Measurements from ENCODE around the gene TAF11L4.
"Not testable (repeated sequence)": the region's sequence is repeated elsewhere in the genome, so short reads cannot be mapped to it uniquely, and the experiment has no call there.

Gene TAF11L4

GRCh38 chr5:17521501-17521900 lies at the start of gene TAF11L4:
Gene TAF11L4 (plus strand): TSS chr5:17521801.
- DNase-seq = not testable (repeated sequence)

- not testable (repeated sequence) for DNase-seq
Observed at GRCh38 chr5:17475064-17475463, 46.5 kb upstream of the TAF11L4 start.

GRCh38 chr5:17477043-17477442 lies 44.6 kb upstream of the TAF11L4 start:
- DNase-seq = peak; percentile 66

GRCh38 chr5:17477573-17478265 lies 43.9 kb upstream of the TAF11L4 start:
- DNase-seq = peak; percentile 51

- DNase-seq = no peak
Observed at GRCh38 chr5:17481378-17481777, 40.2 kb upstream of the TAF11L4 start.

GRCh38 chr5:17482790-17483189 lies 38.8 kb upstream of the TAF11L4 start:
- DNase-seq = no peak

DNA sequence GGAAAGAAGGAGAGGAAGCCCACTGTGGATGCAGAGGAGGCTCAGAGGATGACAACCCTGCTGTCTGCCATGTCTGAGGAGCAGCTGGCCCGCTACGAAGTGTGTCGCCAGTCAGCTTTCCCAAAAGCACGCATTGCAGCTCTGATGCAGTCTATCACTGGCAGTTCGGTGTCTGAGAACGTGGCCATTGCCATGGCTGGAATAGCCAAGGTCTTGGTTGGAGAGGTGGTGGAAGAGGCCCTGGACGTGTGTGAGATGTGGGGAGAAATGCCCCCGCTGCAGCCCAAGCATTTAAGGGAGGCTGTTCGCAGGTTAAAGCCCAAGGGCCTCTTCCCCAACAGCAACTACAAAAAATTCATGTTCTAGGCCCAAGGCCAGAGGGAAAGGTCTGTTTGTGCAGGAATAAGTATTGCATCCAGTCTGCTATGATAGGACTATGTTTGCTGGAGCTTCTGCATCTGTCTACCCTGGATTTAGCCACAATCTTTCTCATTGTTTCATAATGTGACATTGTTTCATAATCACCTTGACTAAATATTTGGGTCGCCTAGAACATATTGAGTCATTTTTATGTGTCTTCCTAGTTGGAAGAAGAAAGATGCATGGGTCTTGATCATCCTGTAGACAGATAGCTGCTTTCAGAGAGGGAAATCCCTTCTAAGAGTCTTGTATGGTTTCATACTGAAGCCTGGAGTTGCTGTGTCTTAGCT lies 35.0 kb upstream of the TAF11L4 start:
- not testable (repeated sequence) for DNase-seq

DNA sequence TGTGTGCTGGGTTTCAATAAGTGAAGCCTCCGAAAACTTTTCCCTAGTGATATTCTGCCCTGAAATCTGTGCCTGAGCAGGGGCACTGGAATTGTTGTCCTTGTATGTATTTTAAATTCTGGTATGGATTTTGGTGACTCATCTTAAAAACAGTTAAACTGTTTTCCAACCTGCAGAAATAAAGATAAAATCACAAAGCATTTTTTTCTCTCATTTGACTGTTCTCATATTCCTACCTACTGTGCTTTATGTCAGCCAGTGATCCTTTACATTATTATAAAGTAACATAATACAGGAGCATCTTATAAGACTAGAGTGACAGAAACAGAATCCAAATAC lies 34.5 kb upstream of the TAF11L4 start:
- DNase-seq = no peak

DNA sequence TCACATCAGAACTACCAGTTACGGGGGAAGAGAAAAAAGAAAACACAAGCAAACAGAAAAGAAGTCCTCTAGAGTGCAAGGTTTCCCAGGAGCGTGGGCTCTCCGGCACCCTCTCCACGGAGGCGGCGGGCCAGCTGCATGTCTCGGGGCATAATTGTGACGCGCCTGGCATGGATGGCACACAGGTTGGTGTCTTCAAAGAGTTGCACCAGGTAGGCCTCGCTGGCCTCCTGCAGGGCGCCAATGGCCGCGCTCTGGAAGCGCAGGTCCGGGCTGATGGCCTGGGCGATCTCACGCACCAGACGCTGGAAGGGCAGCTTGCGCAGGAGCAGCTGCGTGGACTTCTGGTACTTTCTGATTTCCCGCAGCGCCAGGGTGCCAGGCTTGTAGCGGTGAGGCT lies 30.3 kb upstream of the TAF11L4 start:
- DNase-seq = not testable (repeated sequence)

DNA sequence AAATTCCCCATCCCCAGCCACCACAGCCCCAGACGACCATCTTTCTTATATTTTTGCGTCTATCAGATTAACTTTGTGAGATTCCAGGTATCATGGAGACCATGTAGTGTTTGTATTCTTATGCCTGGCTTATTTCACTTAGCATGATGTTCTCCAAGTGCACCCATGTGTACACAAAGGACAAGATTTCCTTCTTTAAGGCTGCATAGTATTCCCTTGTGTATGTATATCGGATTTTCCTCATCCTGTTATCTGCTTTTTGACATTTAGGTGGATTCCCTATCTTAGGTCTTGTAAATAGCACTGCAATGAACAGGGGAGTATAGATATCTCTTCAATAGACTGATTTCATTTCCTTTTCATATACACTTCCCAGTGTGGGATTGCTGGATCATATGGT lies 28.8 kb upstream of the TAF11L4 start:
- no peak for DNase-seq

DNA sequence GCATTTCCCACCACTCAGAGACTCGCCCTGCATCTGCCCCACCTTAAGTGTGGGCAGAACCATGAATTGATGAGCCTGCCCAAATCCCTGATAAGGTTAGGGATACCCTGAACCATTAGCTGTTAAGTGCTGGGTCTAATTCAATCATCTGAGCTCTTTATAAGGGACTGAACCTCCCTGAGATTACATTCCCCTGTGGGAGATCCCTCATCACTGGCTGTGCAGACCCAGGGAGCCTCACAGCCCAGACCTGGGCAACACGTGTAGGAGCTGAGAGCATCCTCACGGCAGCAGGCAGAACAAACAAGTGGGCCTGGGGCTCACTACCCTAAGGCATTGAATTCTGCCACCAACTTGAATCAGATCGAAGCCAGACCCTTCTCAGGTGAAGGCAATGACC lies 24.2 kb upstream of the TAF11L4 start:
- no peak for DNase-seq

DNA sequence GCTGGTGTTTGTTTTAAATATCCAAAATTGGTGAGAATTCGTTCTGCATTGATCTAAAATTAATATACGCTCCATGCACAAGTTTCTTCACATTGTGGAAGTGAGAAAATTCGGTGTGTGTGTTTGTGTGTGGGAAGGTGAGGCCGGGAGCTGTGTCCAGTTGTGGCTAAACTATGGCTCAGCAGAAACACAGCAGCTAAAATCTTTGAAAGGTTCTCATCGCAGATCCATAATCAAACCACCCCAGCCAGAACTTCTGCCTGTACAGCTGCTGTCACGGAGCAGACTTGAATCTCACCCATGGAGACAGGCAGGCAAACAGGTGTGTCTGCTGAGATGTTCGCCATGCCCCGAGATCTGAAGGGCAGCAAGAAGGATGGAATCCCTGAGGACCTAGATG lies 23.7 kb upstream of the TAF11L4 start, which contains the start of gene TAF11L2:
TAF11L2 (plus strand) TSS at position 301 of the 400 bp plus-strand sequence.
- not testable (repeated sequence) for DNase-seq

- no peak for DNase-seq
Observed at GRCh38 chr5:17511775-17512325, 9.8 kb upstream of the TAF11L4 start.

GRCh38 chr5:17517526-17517925 lies 4.1 kb upstream of the TAF11L4 start:
- not testable (repeated sequence) for DNase-seq

DNA sequence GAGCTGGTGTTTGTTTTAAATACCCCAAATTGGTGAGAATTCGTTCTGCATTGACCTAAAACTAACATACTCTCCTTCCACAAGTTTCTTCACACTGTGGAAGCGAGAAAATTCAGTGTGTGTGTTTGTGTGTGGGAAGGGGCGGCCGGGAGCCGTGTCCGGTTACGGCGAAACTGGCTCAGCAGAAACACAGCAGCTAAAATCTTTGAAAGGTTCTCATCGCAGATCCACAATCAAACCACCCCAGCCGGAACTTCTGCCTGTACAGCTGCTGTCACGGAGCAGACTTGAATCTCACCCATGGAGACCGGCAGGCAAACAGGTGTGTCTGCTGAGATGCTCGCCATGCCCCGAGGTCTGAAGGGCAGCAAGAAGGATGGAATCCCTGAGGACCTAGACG lies 3.5 kb upstream of the TAF11L4 start, which contains the start of gene TAF11L3:
TAF11L3 (plus strand) TSS at position 301 of the 400 bp plus-strand sequence.
- DNase-seq = not testable (repeated sequence)

DNA sequence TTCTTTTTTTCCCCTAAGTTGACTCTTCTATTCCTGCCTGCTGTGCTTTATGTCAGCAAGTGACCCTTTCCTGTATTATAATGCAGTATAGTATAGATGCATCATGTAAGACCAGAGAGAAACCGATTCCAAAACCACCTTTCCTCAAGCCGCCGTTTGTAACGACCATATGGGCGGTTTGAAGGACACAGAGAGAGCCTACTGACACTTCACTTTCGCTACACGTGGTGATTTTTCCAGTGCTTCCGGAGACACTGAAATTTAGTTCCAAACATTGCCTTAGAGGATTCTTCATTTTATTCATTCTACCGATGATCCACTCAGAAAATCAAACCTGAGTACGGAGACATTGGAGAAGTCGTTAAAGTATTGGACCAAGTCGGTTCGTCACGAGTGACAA lies 2.1 kb upstream of the TAF11L4 start:
- DNase-seq = not testable (repeated sequence)

- not testable (repeated sequence) for DNase-seq
Observed at GRCh38 chr5:17524935-17525334, 3.3 kb downstream of the TAF11L4 start, which contains the start of gene TAF11L5. Gene TAF11L5 (plus strand): TSS chr5:17525235.

DNA sequence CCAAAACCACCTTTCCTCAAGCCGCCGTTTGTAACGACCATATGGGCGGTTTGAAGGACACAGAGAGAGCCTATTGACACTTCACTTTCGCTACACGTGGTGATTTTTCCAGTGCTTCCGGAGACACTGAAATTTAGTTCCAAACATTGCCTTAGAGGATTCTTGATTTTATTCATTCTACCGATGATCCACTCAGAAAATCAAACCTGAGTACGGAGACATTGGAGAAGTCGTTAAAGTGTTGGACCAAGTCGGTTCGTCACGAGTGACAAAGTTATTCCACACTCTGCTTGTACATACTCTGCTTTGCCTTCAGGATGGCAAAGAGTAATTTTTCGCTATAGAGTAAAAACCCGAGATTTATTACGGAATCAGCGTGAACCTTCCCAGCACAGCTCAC lies 4.9 kb downstream of the TAF11L4 start:
- not testable (repeated sequence) for DNase-seq

- DNase-seq = not testable (repeated sequence)
Observed at GRCh38 chr5:17528369-17528768, 6.8 kb downstream of the TAF11L4 start, which contains the start of gene TAF11L6. Gene TAF11L6 (plus strand): TSS chr5:17528669.
